WTC11 (cell line): ENCODE measurements around the gene LPP. TPM values are rescaled to one million over a fixed set of nuclear protein-coding genes. Genes with fewer than 3 reads are reported as not detected.

Source experiments
- ATAC-seq: fragments of 200-7000 bp; cut with Tn5 transposase; 2 replicates; pipeline ENCODE4 v1.10.0; 2021; ENCODE audit warnings: mild to moderate bottlenecking, moderate library complexity
- CTCF ChIA-PET: fragments of 300-600 bp; sonication (Branson Sonifier 250); formaldehyde crosslinking; loops from one replicate; lab custom pipeline; 2021; ENCODE audit warnings: antibody characterized with exemption; lab: Charles Lee
- POLR2A ChIA-PET: fragments of 350-600 bp; sonication (Branson Sonifier 250); formaldehyde crosslinking; loops from one replicate; lab custom pipeline; 2021; ENCODE audit warnings: antibody characterized with exemption; lab: Charles Lee
- DNase-seq: peaks from one replicate; pipeline ENCODE4 v3.0.0; 2021; ENCODE audit warnings: low spot score
- H3K27ac Mint-ChIP-seq: 2 replicates; pipeline ENCODE4 v1.8.0; 2021; ENCODE audit warnings: mixed read lengths
- H3K27me3 Mint-ChIP-seq: 2 replicates; pipeline ENCODE4 v1.8.0; 2021; ENCODE audit warnings: low read depth, mild to moderate bottlenecking, moderate library complexity, mixed read lengths
- H3K36me3 Mint-ChIP-seq: 2 replicates; pipeline ENCODE4 v1.8.0; 2021; ENCODE audit warnings: mixed read lengths
- H3K4me1 Mint-ChIP-seq: 2 replicates; pipeline ENCODE4 v1.8.0; 2022; ENCODE audit warnings: mixed read lengths
- H3K4me3 Mint-ChIP-seq: 2 replicates; pipeline ENCODE4 v1.8.0; 2021; ENCODE audit warnings: mild to moderate bottlenecking, moderate library complexity, mixed read lengths
- H3K9me3 Mint-ChIP-seq: 2 replicates; pipeline ENCODE4 v1.8.0; 2021; ENCODE audit warnings: mixed read lengths
- ATF2 ChIP-seq: sonication (generic); formaldehyde crosslinking; IDR thresholded peaks from 2 replicates; pipeline ENCODE4 v1.8.1; 2022; ENCODE audit warnings: low read depth, missing genetic modification reagents, borderline replicate concordance
- JUN ChIP-seq: sonication (generic); formaldehyde crosslinking; IDR thresholded peaks from 2 replicates; pipeline ENCODE4 v1.8.0; 2023; ENCODE audit warnings: mild to moderate bottlenecking, missing genetic modification reagents
- NR3C1 ChIP-seq: sonication (generic); formaldehyde crosslinking; conservative IDR thresholded peaks from 2 replicates; pipeline ENCODE4 v1.8.1; 2023; ENCODE audit warnings: low read depth, mild to moderate bottlenecking, missing genetic modification reagents
- OVOL2 ChIP-seq: fragments of 250-450 bp; sonication (Bioruptor Pico); IDR thresholded peaks from 2 replicates; pipeline ENCODE4 v1.9.0; 2021; ENCODE audit warnings: mild to moderate bottlenecking, borderline replicate concordance
- PRRX2 ChIP-seq: fragments of 250-450 bp; sonication (Bioruptor Pico); IDR thresholded peaks from 2 replicates; pipeline ENCODE4 v1.8.0; 2021; ENCODE audit warnings: mild to moderate bottlenecking
- SMAD4 ChIP-seq: sonication (generic); formaldehyde crosslinking; IDR thresholded peaks from 2 replicates; pipeline ENCODE4 v1.8.0; 2022; ENCODE audit warnings: mild to moderate bottlenecking, missing genetic modification reagents
- SP1 ChIP-seq: sonication (generic); formaldehyde crosslinking; conservative IDR thresholded peaks from 2 replicates; pipeline ENCODE4 v1.8.1; 2022; ENCODE audit warnings: missing genetic modification reagents
- TCF7 ChIP-seq: sonication (generic); formaldehyde crosslinking; IDR thresholded peaks from 2 replicates; pipeline ENCODE4 v1.8.0; 2022; ENCODE audit warnings: mild to moderate bottlenecking, low read depth, missing genetic modification reagents, moderate library complexity
- TEAD1 ChIP-seq: sonication (generic); formaldehyde crosslinking; IDR thresholded peaks from 2 replicates; pipeline ENCODE4 v1.8.0; 2022; ENCODE audit warnings: mild to moderate bottlenecking, missing genetic modification reagents
- ZNF232 ChIP-seq: sonication (generic); formaldehyde crosslinking; IDR thresholded peaks from 2 replicates; pipeline ENCODE4 v1.8.0; 2022; ENCODE audit warnings: mild to moderate bottlenecking, missing genetic modification reagents
- ZNF396 ChIP-seq: fragments of 250-450 bp; sonication (Bioruptor Pico); IDR thresholded peaks from 2 replicates; pipeline ENCODE4 v1.8.0; 2021; ENCODE audit warnings: mild to moderate bottlenecking, moderate library complexity, borderline replicate concordance
- ZNF425 ChIP-seq: fragments of 250-450 bp; sonication (Bioruptor Pico); conservative IDR thresholded peaks from 2 replicates; pipeline ENCODE4 v1.9.0; 2021; ENCODE audit warnings: mild to moderate bottlenecking
- ZSCAN18 ChIP-seq: fragments of 250-450 bp; sonication (Bioruptor Pico); IDR thresholded peaks from 2 replicates; pipeline ENCODE4 v2.1.2; 2022; ENCODE audit warnings: mild to moderate bottlenecking, moderate library complexity
- total RNA-seq: library from RNA; stranded (reverse); gene quantifications from 3 replicates; pipeline ENCODE4 v1.2.3, GENCODE V29; 2021
- TF ChIP-seq, protein P1 (sequence below): sonication (generic); formaldehyde crosslinking; IDR thresholded peaks from 2 replicates; pipeline ENCODE4 v1.8.0; 2023; ENCODE audit warnings: mild to moderate bottlenecking, missing genetic modification reagents
- TF ChIP-seq, protein P2 (sequence below): sonication (generic); formaldehyde crosslinking; IDR thresholded peaks from 2 replicates; pipeline ENCODE4 v1.8.0; 2022; ENCODE audit warnings: missing genetic modification reagents
- TF ChIP-seq, protein P3 (sequence below): fragments of 250-450 bp; sonication (Bioruptor Pico); IDR thresholded peaks from 2 replicates; pipeline ENCODE4 v1.9.0; 2021; ENCODE audit warnings: mild to moderate bottlenecking, borderline replicate concordance
- TF ChIP-seq, protein P4 (sequence below): sonication (generic); formaldehyde crosslinking; IDR thresholded peaks from 2 replicates; pipeline ENCODE4 v1.8.1; 2023; ENCODE audit warnings: mild to moderate bottlenecking, moderate library complexity, missing genetic modification reagents
- TF ChIP-seq, protein P5 (sequence below): sonication (generic); formaldehyde crosslinking; IDR thresholded peaks from 2 replicates; pipeline ENCODE4 v1.8.0; 2022; ENCODE audit warnings: mild to moderate bottlenecking, missing genetic modification reagents

The LPP gene
- total RNA-seq, 1 experiment from 2014 or later: 49.6 TPM

- TF ChIP-seq ZNF425 (CRISPR knock-in tag) (no peak), SP1 (CRISPR knock-in tag) (no peak), ZNF396 (CRISPR knock-in tag) (no peak), SMAD4 (no peak), NR3C1 (no peak), ZNF232 (no peak), TEAD1 (CRISPR knock-in tag) (no peak)
- TF ChIP-seq, protein P1, sequence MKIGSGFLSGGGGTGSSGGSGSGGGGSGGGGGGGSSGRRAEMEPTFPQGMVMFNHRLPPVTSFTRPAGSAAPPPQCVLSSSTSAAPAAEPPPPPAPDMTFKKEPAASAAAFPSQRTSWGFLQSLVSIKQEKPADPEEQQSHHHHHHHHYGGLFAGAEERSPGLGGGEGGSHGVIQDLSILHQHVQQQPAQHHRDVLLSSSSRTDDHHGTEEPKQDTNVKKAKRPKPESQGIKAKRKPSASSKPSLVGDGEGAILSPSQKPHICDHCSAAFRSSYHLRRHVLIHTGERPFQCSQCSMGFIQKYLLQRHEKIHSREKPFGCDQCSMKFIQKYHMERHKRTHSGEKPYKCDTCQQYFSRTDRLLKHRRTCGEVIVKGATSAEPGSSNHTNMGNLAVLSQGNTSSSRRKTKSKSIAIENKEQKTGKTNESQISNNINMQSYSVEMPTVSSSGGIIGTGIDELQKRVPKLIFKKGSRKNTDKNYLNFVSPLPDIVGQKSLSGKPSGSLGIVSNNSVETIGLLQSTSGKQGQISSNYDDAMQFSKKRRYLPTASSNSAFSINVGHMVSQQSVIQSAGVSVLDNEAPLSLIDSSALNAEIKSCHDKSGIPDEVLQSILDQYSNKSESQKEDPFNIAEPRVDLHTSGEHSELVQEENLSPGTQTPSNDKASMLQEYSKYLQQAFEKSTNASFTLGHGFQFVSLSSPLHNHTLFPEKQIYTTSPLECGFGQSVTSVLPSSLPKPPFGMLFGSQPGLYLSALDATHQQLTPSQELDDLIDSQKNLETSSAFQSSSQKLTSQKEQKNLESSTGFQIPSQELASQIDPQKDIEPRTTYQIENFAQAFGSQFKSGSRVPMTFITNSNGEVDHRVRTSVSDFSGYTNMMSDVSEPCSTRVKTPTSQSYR (CRISPR knock-in tag): no peak
- TF ChIP-seq, protein P2, sequence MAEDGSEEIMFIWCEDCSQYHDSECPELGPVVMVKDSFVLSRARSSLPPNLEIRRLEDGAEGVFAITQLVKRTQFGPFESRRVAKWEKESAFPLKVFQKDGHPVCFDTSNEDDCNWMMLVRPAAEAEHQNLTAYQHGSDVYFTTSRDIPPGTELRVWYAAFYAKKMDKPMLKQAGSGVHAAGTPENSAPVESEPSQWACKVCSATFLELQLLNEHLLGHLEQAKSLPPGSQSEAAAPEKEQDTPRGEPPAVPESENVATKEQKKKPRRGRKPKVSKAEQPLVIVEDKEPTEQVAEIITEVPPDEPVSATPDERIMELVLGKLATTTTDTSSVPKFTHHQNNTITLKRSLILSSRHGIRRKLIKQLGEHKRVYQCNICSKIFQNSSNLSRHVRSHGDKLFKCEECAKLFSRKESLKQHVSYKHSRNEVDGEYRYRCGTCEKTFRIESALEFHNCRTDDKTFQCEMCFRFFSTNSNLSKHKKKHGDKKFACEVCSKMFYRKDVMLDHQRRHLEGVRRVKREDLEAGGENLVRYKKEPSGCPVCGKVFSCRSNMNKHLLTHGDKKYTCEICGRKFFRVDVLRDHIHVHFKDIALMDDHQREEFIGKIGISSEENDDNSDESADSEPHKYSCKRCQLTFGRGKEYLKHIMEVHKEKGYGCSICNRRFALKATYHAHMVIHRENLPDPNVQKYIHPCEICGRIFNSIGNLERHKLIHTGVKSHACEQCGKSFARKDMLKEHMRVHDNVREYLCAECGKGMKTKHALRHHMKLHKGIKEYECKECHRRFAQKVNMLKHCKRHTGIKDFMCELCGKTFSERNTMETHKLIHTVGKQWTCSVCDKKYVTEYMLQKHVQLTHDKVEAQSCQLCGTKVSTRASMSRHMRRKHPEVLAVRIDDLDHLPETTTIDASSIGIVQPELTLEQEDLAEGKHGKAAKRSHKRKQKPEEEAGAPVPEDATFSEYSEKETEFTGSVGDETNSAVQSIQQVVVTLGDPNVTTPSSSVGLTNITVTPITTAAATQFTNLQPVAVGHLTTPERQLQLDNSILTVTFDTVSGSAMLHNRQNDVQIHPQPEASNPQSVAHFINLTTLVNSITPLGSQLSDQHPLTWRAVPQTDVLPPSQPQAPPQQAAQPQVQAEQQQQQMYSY (CRISPR knock-in tag): no peak
- TF ChIP-seq, protein P3, sequence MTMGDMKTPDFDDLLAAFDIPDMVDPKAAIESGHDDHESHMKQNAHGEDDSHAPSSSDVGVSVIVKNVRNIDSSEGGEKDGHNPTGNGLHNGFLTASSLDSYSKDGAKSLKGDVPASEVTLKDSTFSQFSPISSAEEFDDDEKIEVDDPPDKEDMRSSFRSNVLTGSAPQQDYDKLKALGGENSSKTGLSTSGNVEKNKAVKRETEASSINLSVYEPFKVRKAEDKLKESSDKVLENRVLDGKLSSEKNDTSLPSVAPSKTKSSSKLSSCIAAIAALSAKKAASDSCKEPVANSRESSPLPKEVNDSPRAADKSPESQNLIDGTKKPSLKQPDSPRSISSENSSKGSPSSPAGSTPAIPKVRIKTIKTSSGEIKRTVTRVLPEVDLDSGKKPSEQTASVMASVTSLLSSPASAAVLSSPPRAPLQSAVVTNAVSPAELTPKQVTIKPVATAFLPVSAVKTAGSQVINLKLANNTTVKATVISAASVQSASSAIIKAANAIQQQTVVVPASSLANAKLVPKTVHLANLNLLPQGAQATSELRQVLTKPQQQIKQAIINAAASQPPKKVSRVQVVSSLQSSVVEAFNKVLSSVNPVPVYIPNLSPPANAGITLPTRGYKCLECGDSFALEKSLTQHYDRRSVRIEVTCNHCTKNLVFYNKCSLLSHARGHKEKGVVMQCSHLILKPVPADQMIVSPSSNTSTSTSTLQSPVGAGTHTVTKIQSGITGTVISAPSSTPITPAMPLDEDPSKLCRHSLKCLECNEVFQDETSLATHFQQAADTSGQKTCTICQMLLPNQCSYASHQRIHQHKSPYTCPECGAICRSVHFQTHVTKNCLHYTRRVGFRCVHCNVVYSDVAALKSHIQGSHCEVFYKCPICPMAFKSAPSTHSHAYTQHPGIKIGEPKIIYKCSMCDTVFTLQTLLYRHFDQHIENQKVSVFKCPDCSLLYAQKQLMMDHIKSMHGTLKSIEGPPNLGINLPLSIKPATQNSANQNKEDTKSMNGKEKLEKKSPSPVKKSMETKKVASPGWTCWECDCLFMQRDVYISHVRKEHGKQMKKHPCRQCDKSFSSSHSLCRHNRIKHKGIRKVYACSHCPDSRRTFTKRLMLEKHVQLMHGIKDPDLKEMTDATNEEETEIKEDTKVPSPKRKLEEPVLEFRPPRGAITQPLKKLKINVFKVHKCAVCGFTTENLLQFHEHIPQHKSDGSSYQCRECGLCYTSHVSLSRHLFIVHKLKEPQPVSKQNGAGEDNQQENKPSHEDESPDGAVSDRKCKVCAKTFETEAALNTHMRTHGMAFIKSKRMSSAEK: no peak
Measured at GRCh38 chr3:188198760-188199327, 44.9 kb downstream of the LPP start (continued).

- Mint-ChIP-seq H3K36me3 (no peaks in the 10 kb centered on the region), H3K4me1 (peaks cover 22% of the 10 kb centered on the region), H3K27ac (no peak overlapping the region), H3K4me3 (no peak overlapping the region), H3K9me3 (no peaks in the 10 kb centered on the region), H3K27me3 (no peaks in the 10 kb centered on the region)
- ChIA-PET CTCF (no interaction called here), POLR2A (no interaction called here)
- DNase-seq (no peak), ATAC-seq (no peak)
- TF ChIP-seq JUN (CRISPR knock-in tag): no peak
- TF ChIP-seq, protein P4, sequence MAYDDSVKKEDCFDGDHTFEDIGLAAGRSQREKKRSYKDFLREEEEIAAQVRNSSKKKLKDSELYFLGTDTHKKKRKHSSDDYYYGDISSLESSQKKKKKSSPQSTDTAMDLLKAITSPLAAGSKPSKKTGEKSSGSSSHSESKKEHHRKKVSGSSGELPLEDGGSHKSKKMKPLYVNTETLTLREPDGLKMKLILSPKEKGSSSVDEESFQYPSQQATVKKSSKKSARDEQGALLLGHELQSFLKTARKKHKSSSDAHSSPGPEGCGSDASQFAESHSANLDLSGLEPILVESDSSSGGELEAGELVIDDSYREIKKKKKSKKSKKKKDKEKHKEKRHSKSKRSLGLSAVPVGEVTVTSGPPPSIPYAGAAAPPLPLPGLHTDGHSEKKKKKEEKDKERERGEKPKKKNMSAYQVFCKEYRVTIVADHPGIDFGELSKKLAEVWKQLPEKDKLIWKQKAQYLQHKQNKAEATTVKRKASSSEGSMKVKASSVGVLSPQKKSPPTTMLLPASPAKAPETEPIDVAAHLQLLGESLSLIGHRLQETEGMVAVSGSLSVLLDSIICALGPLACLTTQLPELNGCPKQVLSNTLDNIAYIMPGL (CRISPR knock-in tag): no peak
- no peak for TF ChIP-seq PRRX2 (CRISPR knock-in tag)
- no peak for TF ChIP-seq ZSCAN18 (CRISPR knock-in tag)
- TF ChIP-seq TCF7: no peak
- TF ChIP-seq ATF2: no peak
- TF ChIP-seq, protein P5, sequence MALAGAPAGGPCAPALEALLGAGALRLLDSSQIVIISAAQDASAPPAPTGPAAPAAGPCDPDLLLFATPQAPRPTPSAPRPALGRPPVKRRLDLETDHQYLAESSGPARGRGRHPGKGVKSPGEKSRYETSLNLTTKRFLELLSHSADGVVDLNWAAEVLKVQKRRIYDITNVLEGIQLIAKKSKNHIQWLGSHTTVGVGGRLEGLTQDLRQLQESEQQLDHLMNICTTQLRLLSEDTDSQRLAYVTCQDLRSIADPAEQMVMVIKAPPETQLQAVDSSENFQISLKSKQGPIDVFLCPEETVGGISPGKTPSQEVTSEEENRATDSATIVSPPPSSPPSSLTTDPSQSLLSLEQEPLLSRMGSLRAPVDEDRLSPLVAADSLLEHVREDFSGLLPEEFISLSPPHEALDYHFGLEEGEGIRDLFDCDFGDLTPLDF: no peak
- TF ChIP-seq OVOL2 (CRISPR knock-in tag): no peak
Measured at GRCh38 chr3:188199386-188199785, 45.4 kb downstream of the LPP start.
